ENCODE measurements around the gene AHCYL1.

DNA sequence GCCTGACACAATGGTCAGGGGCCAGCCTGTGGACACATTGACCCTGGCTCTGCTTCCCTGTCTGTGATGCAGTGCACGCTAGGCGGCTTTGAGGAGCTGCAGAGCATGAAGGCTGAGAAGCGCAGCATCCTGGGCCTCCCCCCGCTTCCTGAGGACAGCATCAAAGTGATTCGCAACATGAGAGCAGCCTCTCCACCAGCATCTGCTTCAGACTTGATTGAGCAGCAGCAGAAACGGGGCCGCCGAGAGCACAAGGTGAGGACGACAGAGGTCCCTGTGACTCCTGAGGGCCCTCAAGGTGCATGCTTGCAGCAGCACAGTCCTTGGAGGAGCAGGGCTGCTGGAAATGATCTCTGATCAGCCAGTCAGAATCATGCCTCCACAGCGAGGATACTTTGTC lies 58.5 kb downstream of the AHCYL1 start:
- TF ChIP-seq GATA2 (IDR thresholded peaks at IDR 0.05; ENCODE audit: low read depth, low read length) (no peak), GATA3 (IDR thresholded peaks at IDR 0.05; ENCODE audit: low read depth, low read length) (no peak)
